Glutamatergic neuron (in vitro differentiated cells): ENCODE results near the gene TICAM1. TPM values are rescaled to one million over a fixed set of nuclear protein-coding genes. Genes with fewer than 3 reads are reported as not detected.

Source experiments
- DNase-seq: peaks from one replicate; pipeline ENCODE4 v3.0.0; 2022
- H3K27ac Mint-ChIP-seq: one replicate; pipeline ENCODE4 v1.8.0; 2020; ENCODE audit warnings: mild to moderate bottlenecking, mixed read lengths, inconsistent platforms; ENCODE audit not compliant: unreplicated experiment
- H3K27me3 Mint-ChIP-seq: one replicate; pipeline ENCODE4 v1.8.0; 2020; ENCODE audit warnings: mild to moderate bottlenecking, moderate library complexity, mixed read lengths, inconsistent platforms; ENCODE audit not compliant: unreplicated experiment
- H3K36me3 Mint-ChIP-seq: one replicate; pipeline ENCODE4 v1.8.0; 2020; ENCODE audit warnings: mild to moderate bottlenecking, mixed read lengths, inconsistent platforms; ENCODE audit not compliant: unreplicated experiment
- H3K4me1 Mint-ChIP-seq: one replicate; pipeline ENCODE4 v1.8.0; 2020; ENCODE audit warnings: mild to moderate bottlenecking, low read depth, mixed read lengths, inconsistent platforms; ENCODE audit not compliant: unreplicated experiment
- H3K4me3 Mint-ChIP-seq: one replicate; pipeline ENCODE4 v1.8.0; 2020; ENCODE audit warnings: mild to moderate bottlenecking, mixed read lengths, inconsistent platforms; ENCODE audit not compliant: unreplicated experiment
- H3K9me3 Mint-ChIP-seq: one replicate; pipeline ENCODE4 v1.8.0; 2020; ENCODE audit warnings: mild to moderate bottlenecking, moderate library complexity, mixed read lengths, inconsistent platforms; ENCODE audit not compliant: unreplicated experiment
- total RNA-seq: library from RNA; stranded (reverse); fragmentation: NEBNext Ultra II Directional; extraction: Animal tissue kit (Norgen Biotek cat#: 25700); gene quantifications from one replicate; pipeline ENCODE4 v1.2.1, GENCODE V29; 2021; ENCODE audit not compliant: unreplicated experiment
- TF ChIP-seq, protein P1 (sequence below): fragments of 200-600 bp; sonication (generic); IDR thresholded peaks from one replicate; pipeline ENCODE4 v1.5.0; 2021; ENCODE audit not compliant: partially characterized antibody, unreplicated experiment

The TICAM1 gene
- total RNA-seq, 1 donor from 2014 or later: not detected

DNA sequence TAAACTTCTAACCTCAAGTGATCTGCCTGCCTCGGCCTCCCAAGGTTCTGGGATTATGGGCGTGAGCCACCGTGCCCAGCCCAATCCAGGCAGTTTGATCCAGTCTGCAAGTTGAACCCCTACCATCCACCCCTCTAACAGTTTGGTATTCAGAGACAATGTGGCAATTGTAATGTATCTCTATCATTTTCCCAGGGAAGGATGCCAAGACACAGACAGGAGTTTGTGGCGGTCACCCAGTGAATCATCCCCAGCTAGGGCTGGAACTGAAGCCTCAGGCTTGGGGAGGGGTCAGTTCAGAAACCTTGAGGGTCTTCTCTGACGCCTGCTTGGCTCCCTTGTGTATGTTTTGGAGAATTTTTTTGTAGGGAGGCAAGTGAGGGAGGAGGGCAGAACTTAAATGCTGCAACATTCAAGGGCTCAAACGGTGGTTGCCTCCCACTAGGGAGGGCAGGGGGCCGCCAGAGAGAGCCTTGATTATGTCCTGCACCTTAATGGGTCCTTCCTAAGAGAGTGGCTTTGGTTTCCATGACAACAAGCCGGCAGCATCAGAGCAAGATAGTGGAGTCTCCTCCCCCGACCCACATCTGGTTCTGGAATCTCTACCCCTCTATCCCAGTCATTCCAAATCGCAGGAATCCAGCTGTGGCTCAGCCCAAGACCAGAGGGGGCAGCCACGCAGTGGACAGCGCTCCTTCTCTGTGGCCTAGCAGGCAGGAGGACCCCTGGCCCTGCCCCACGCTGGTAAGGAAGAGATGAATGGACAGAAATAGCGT is 54.9 kb downstream of the TICAM1 start:
- H3K27me3 Mint-ChIP-seq: peaks cover 20% of the 10 kb centered on the region
- no peak overlapping the region for H3K27ac Mint-ChIP-seq
- H3K4me1 Mint-ChIP-seq: peaks cover 19% of the 10 kb centered on the region
- H3K9me3 Mint-ChIP-seq: peaks cover 13% of the 10 kb centered on the region
- TF ChIP-seq, protein P1, sequence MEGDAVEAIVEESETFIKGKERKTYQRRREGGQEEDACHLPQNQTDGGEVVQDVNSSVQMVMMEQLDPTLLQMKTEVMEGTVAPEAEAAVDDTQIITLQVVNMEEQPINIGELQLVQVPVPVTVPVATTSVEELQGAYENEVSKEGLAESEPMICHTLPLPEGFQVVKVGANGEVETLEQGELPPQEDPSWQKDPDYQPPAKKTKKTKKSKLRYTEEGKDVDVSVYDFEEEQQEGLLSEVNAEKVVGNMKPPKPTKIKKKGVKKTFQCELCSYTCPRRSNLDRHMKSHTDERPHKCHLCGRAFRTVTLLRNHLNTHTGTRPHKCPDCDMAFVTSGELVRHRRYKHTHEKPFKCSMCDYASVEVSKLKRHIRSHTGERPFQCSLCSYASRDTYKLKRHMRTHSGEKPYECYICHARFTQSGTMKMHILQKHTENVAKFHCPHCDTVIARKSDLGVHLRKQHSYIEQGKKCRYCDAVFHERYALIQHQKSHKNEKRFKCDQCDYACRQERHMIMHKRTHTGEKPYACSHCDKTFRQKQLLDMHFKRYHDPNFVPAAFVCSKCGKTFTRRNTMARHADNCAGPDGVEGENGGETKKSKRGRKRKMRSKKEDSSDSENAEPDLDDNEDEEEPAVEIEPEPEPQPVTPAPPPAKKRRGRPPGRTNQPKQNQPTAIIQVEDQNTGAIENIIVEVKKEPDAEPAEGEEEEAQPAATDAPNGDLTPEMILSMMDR: no peak
- no peaks in the 10 kb centered on the region for H3K36me3 Mint-ChIP-seq
- H3K4me3 Mint-ChIP-seq: no peak overlapping the region
- no peak for DNase-seq

DNA sequence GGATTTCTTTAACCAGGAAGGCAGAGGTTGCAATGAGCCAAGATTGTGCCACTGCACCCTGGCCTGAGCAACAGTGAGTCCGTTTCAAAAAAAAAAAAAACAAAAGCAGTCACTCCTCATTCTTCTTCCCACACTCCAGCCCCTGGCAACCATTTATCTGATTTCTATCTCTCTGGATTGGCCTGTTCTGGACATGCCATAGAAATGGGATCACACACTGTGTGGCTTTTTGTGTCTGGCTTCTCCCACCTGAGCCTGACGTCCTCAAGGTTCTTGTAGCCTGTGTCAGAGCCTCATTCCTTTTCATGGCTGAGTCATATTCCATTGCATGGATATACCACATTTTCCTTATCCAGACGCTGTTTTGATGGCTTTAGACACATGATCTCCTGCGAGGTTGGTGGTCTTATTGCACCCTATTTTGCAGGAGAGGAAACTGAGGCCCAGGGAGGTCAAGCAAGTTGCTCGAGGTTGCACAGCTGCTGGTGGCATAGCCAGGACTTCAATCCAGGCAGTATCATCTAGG is 55.8 kb downstream of the TICAM1 start:
- Mint-ChIP-seq H3K4me1 (peaks cover 19% of the 10 kb centered on the region), H3K27ac (no peak overlapping the region), H3K36me3 (no peaks in the 10 kb centered on the region), H3K9me3 (peaks cover 13% of the 10 kb centered on the region), H3K4me3 (no peak overlapping the region), H3K27me3 (peaks cover 18% of the 10 kb centered on the region)
- DNase-seq: no peak
- TF ChIP-seq, protein P1: no peak

GRCh38 chr19:4774136-4774535 is 57.4 kb downstream of the TICAM1 start:
- peaks cover 20% of the 10 kb centered on the region for H3K27me3 Mint-ChIP-seq
- H3K36me3 Mint-ChIP-seq: no peaks in the 10 kb centered on the region
- TF ChIP-seq, protein P1: no peak
- DNase-seq: no peak
- H3K9me3 Mint-ChIP-seq: peaks cover 13% of the 10 kb centered on the region
- H3K27ac Mint-ChIP-seq: no peak overlapping the region
- H3K4me1 Mint-ChIP-seq: peaks cover 19% of the 10 kb centered on the region
- H3K4me3 Mint-ChIP-seq: no peak overlapping the region

- peak overlapping the region; percentile 1 for H3K27ac Mint-ChIP-seq
- H3K4me3 Mint-ChIP-seq: peak overlapping the region; percentile 53
- TF ChIP-seq, protein P1: no peak
- H3K36me3 Mint-ChIP-seq: no peaks in the 10 kb centered on the region
- peaks cover 13% of the 10 kb centered on the region for H3K9me3 Mint-ChIP-seq
- no peak for DNase-seq
- peaks cover 23% of the 10 kb centered on the region for H3K27me3 Mint-ChIP-seq
- H3K4me1 Mint-ChIP-seq: peaks cover 19% of the 10 kb centered on the region
These were observed 58.4 kb downstream of the TICAM1 start for GRCh38 chr19:4773047-4773640.

DNA sequence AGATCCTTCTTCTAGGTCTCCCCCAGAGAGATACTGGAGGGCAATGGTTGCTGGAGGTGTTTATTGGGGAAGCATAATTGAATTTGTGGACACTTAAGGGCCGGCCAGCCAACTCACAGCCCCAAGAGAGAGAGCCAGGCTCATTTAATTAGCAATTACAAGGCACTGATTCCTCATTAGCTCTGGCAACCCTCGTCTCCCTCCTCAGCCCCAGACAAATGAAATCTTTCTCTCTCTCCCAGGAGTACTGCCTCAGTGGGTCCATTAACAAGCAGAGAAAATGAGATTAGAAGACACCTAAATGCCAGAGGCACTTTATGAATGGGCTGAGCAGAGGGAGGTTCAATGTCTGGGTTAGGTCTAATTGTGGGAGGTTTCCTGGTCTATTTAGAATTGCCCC is 58.9 kb downstream of the TICAM1 start:
- Mint-ChIP-seq H3K27ac (no peak overlapping the region), H3K4me1 (peaks cover 19% of the 10 kb centered on the region), H3K27me3 (peaks cover 24% of the 10 kb centered on the region), H3K9me3 (peaks cover 13% of the 10 kb centered on the region), H3K4me3 (no peak overlapping the region), H3K36me3 (no peaks in the 10 kb centered on the region)
- TF ChIP-seq, protein P1: no peak
- no peak for DNase-seq
